T-cell (primary cell): Measurements from ENCODE around the gene GDF11. TPM values are rescaled to one million over a fixed set of nuclear protein-coding genes. Genes with fewer than 3 reads are reported as not detected.
A peak's percentile ranks its signal among the peaks of the same experiment; 100 is the strongest.

Source experiments
- ATAC-seq, 4 experiments: fragments of 200-7000 bp in 3 of 4; fragments of 150-1000 bp in 1 of 4; cut with Tn5 transposase; replicated peaks in 1 of 4; 1 replicate in 3 of 4; 2 replicates in 1 of 4; pipeline ENCODE4 v1.10.0; 2021; ENCODE audit warnings: moderate library complexity in 3 of 4, mild to moderate bottlenecking in 2 of 4, moderate number of reproducible peaks in 1 of 4
- CTCF ChIA-PET, 2 donors: fragments of 300-600 bp; sonication (Branson Sonifier 250); formaldehyde crosslinking; loops; one replicate each; lab custom pipeline; 2022; ENCODE audit warnings: antibody characterized with exemption in 2 of 2; lab: Charles Lee
- POLR2A ChIA-PET, 2 donors: fragments of 300-600 bp; sonication (Branson Sonifier 250); formaldehyde crosslinking; loops; one replicate each; lab custom pipeline; 2022; ENCODE audit warnings: antibody characterized with exemption in 2 of 2; lab: Charles Lee
- DNase-seq, 35 experiments: peaks; one replicate each; pipeline versions ENCODE4 v3.0.0 to v3.0.0-alpha.2; 2013 to 2023
- H3K27ac ChIP-seq: one replicate; pipeline ENCODE4 v1.5.1; 2013; ENCODE audit warnings: low read length
- H3K27me3 ChIP-seq, 2 experiments: replicated peaks in 1 of 2; 1 replicate in 1 of 2; 2 replicates in 1 of 2; pipeline versions ENCODE4 v1.6.1 to v1.7.0; 2013; ENCODE audit warnings: low read length in 1 of 2, mixed read lengths in 1 of 2; ENCODE audit not compliant: control insufficient read depth in 2 of 2, insufficient read depth in 2 of 2; ENCODE audit errors: extremely low read depth in 1 of 2
- H3K36me3 ChIP-seq, 2 donors: 1 replicate in 1 of 2; 2 replicates in 1 of 2; pipeline versions ENCODE4 v1.6.1 to v1.7.0; 2013; ENCODE audit warnings: low read length in 1 of 2; ENCODE audit not compliant: control insufficient read depth in 2 of 2, insufficient read depth in 1 of 2; ENCODE audit errors: extremely low read depth in 1 of 2
- H3K4me1 ChIP-seq, 2 experiments: 1 replicate in 1 of 2; 2 replicates in 1 of 2; pipeline versions ENCODE4 v1.6.1 to v1.7.0; 2013; ENCODE audit warnings: low read length in 2 of 2, mixed read lengths in 1 of 2; ENCODE audit not compliant: insufficient read depth in 2 of 2, control insufficient read depth in 1 of 2; ENCODE audit errors: extremely low read depth in 1 of 2
- H3K4me3 ChIP-seq, 2 donors: 1 replicate in 1 of 2; 2 replicates in 1 of 2; pipeline versions ENCODE4 v1.5.1 to v1.7.0; 2013; ENCODE audit warnings: mild to moderate bottlenecking in 2 of 2, low read length in 1 of 2, moderate library complexity in 1 of 2; ENCODE audit not compliant: control insufficient read depth in 1 of 2; ENCODE audit errors: extremely low read depth in 1 of 2
- H3K9me3 ChIP-seq: 2 replicates; pipeline ENCODE4 v1.7.0; 2013
- H3K27ac Mint-ChIP-seq, 2 donors: one replicate each; pipeline ENCODE4 v1.8.0; 2020 to 2021; ENCODE audit warnings: mild to moderate bottlenecking in 2 of 2, mixed read lengths in 2 of 2
- H3K27me3 Mint-ChIP-seq, 2 donors: one replicate each; pipeline ENCODE4 v1.8.0; 2021 to 2022; ENCODE audit warnings: mixed read lengths in 2 of 2
- H3K36me3 Mint-ChIP-seq: one replicate; pipeline ENCODE4 v1.8.0; 2021; ENCODE audit warnings: mixed read lengths
- H3K4me1 Mint-ChIP-seq, 3 donors: one replicate each; pipeline ENCODE4 v1.8.0; 2020 to 2022; ENCODE audit warnings: mixed read lengths in 3 of 3, mild to moderate bottlenecking in 1 of 3
- H3K4me3 Mint-ChIP-seq, 3 donors: one replicate each; pipeline ENCODE4 v1.8.0; 2020 to 2022; ENCODE audit warnings: mild to moderate bottlenecking in 3 of 3, mixed read lengths in 3 of 3, moderate library complexity in 3 of 3
- H3K9me3 Mint-ChIP-seq, 3 donors: one replicate each; pipeline ENCODE4 v1.8.0; 2020 to 2022; ENCODE audit warnings: mixed read lengths in 3 of 3
- WGBS: methylation state at CpG from one replicate; pipeline ENCODE4 v1.1.5; 2013; ENCODE audit warnings: missing lambda C conversion rate; ENCODE audit not compliant: insufficient coverage; 5-methylcytosine and 5-hydroxymethylcytosine counted together
- total RNA-seq, 35 experiments: library from RNA in 6 of 35; stranded (reverse) in 6 of 35; fragments of 120-200 nt in 1 of 35; gene quantifications; one replicate each; pipeline versions ENCODE4 v1.2.1 to v1.2.4 and lab custom pipeline; 2013 to 2026

GDF11 gene
- total RNA-seq, 5 donors from 2014 or later (not counting 1 experiment from before 2014, with no cell fraction given), result 7.5 to 12.9 (median 11.5) TPM

DNA sequence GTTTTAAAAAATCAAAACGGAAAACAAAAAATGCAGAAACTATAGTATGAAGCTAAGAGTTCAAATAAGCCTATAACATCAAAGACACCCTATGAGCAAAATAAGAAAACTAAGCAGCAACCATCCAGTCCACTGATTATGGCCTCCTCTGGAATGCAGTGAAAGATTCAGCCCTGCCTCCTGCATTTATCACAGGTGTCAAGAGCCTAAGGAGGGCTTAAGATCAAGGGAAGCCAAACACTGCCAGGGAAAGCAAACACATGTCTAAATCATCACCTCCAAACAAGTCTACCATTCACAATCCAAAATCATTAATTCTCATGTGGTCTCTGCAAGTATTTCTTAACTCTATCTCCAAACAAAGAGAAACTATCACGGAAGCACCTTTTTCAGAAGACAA lies 46.2 kb downstream of the GDF11 start:
- no peaks in the 10 kb centered on the region for H3K4me1 ChIP-seq
- Mint-ChIP-seq H3K27me3 (no peaks in the 10 kb centered on the region), H3K27ac (no peak overlapping the region), H3K4me1 (peaks cover 0 to 2% (median 0%) of the 10 kb centered on the region in 3 donors), H3K9me3 (no peaks in the 10 kb centered on the region), H3K4me3 (no peak overlapping the region), H3K36me3 (peaks cover 43% of the 10 kb centered on the region)
- no CpG with 5 or more reads among the region's 2 CpGs for WGBS
- CTCF ChIA-PET, result interaction anchor here in 1 of 2 donors (0.6 to 0.7 kb wide), 2 partner anchors 15 to 124 kb away, joined by 3 to 4 read pairs; no protein-coding TSS in a partner anchor
- ATAC-seq, result no peak
- H3K4me3 ChIP-seq, result no peak overlapping the region
- H3K36me3 ChIP-seq, result peaks cover 3 to 81% of the 10 kb centered on the region in 2 donors
- POLR2A ChIA-PET, result no interaction called here
- no peaks in the 10 kb centered on the region for H3K9me3 ChIP-seq
- no peaks in the 10 kb centered on the region for H3K27me3 ChIP-seq
- H3K27ac ChIP-seq, result no peak overlapping the region
- no peak for DNase-seq

GRCh38 chr12:55789893-55790292 lies 47.0 kb downstream of the GDF11 start:
- ChIA-PET POLR2A (no interaction called here), CTCF (interaction anchor here in 1 of 2 donors (0.5 to 0.7 kb wide), 2 partner anchors 16 to 133 kb away, joined by 4 to 6 read pairs; no protein-coding TSS in a partner anchor)
- 100% methylated on average over 1 of the region's 4 CpGs for WGBS
- ATAC-seq (no peak), DNase-seq (no peak)
- Histone ChIP-seq H3K4me3 (no peak overlapping the region), H3K27me3 (no peaks in the 10 kb centered on the region), H3K9me3 (no peaks in the 10 kb centered on the region), H3K4me1 (no peaks in the 10 kb centered on the region), H3K36me3 (peaks cover 3 to 81% of the 10 kb centered on the region in 2 donors), H3K27ac (no peak overlapping the region)
- Mint-ChIP-seq H3K9me3 (no peaks in the 10 kb centered on the region), H3K4me1 (peaks cover 0 to 2% (median 0%) of the 10 kb centered on the region in 3 donors), H3K36me3 (peaks cover 44% of the 10 kb centered on the region), H3K4me3 (no peak overlapping the region), H3K27me3 (no peaks in the 10 kb centered on the region), H3K27ac (no peak overlapping the region)

GRCh38 chr12:55795950-55796349 lies 53.0 kb downstream of the GDF11 start:
- ChIA-PET POLR2A (interaction anchor here (0.5 to 0.7 kb wide), 2 partner anchors 8 to 34 kb away, joined by 3 to 6 read pairs; no protein-coding TSS in a partner anchor), CTCF (interaction anchor here (0.8 to 1.0 kb wide), 2 partner anchors 8 to 57 kb away, joined by 3 read pairs; no protein-coding TSS in a partner anchor)
- ATAC-seq (no peak), DNase-seq (no peak)
- peak overlapping the region in 1 of 2 donors; percentile 16 for H3K27ac Mint-ChIP-seq
- Histone ChIP-seq H3K9me3 (no peaks in the 10 kb centered on the region), H3K36me3 (peaks cover 7 to 77% of the 10 kb centered on the region in 2 donors), H3K27me3 (no peaks in the 10 kb centered on the region), H3K4me3 (no peak overlapping the region), H3K27ac (no peak overlapping the region), H3K4me1 (no peaks in the 10 kb centered on the region)
- peaks cover under 1 to 5% (median 3%) of the 10 kb centered on the region in 3 donors for H3K4me1 Mint-ChIP-seq
- no peak overlapping the region for H3K4me3 Mint-ChIP-seq
- no peaks in the 10 kb centered on the region for H3K9me3 Mint-ChIP-seq
- peaks cover 33% of the 10 kb centered on the region for H3K36me3 Mint-ChIP-seq
- no peaks in the 10 kb centered on the region for H3K27me3 Mint-ChIP-seq

GRCh38 chr12:55797068-55797467 lies 54.1 kb downstream of the GDF11 start:
- H3K4me1 Mint-ChIP-seq, result peaks cover 0 to 5% (median 3%) of the 10 kb centered on the region in 3 donors
- POLR2A ChIA-PET, result no interaction called here
- peak in 1 of 35 experiments; percentile 47 for DNase-seq
- no peaks in the 10 kb centered on the region for H3K9me3 Mint-ChIP-seq
- H3K4me3 Mint-ChIP-seq, result no peak overlapping the region
- H3K27ac Mint-ChIP-seq, result no peak overlapping the region
- no peaks in the 10 kb centered on the region for H3K27me3 Mint-ChIP-seq
- H3K4me3 ChIP-seq, result no peak overlapping the region
- no peaks in the 10 kb centered on the region for H3K27me3 ChIP-seq
- CTCF ChIA-PET, result interaction anchor here (1.0 to 1.5 kb wide), 3 partner anchors 57 to 58 kb away, joined by 3 to 5 read pairs (median 4); no protein-coding TSS in a partner anchor
- ATAC-seq, result no peak
- H3K9me3 ChIP-seq, result no peaks in the 10 kb centered on the region
- H3K27ac ChIP-seq, result no peak overlapping the region
- H3K36me3 ChIP-seq, result peaks cover 7 to 83% of the 10 kb centered on the region in 2 donors
- peaks cover 35% of the 10 kb centered on the region for H3K36me3 Mint-ChIP-seq
- no peaks in the 10 kb centered on the region for H3K4me1 ChIP-seq
- 80% methylated on average over 1 of the region's 5 CpGs for WGBS

- no peak overlapping the region for H3K27ac ChIP-seq
- H3K4me1 Mint-ChIP-seq, result peaks cover 0 to 5% (median 3%) of the 10 kb centered on the region in 3 donors
- peaks cover 7 to 78% of the 10 kb centered on the region in 2 donors for H3K36me3 ChIP-seq
- no peak overlapping the region for H3K4me3 Mint-ChIP-seq
- H3K27me3 ChIP-seq, result no peaks in the 10 kb centered on the region
- ATAC-seq (no peak), DNase-seq (no peak)
- H3K27me3 Mint-ChIP-seq, result no peaks in the 10 kb centered on the region
- ChIA-PET CTCF (interaction anchor here (1.4 to 1.6 kb wide), 4 partner anchors 57 to 60 kb away, joined by 3 to 5 read pairs (median 4); no protein-coding TSS in a partner anchor), POLR2A (no interaction called here)
- 84% methylated on average over 4 of the region's 4 CpGs for WGBS
- H3K4me1 ChIP-seq, result no peaks in the 10 kb centered on the region
- H3K4me3 ChIP-seq, result no peak overlapping the region
- H3K36me3 Mint-ChIP-seq, result peaks cover 35% of the 10 kb centered on the region
- peak overlapping the region in 1 of 2 donors; percentile 5 for H3K27ac Mint-ChIP-seq
- no peaks in the 10 kb centered on the region for H3K9me3 Mint-ChIP-seq
- no peaks in the 10 kb centered on the region for H3K9me3 ChIP-seq
These were observed 54.6 kb downstream of the GDF11 start for GRCh38 chr12:55797550-55797949.

Other genes with a start within 250 kb of the GDF11 start
- gene OR6C4, start 193.5 kb upstream of the GDF11 start, total RNA-seq, result not detected
- gene OR2AP1, start 170.7 kb upstream of the GDF11 start, total RNA-seq, result under 1 TPM in 1 of 5 donors, not detected in 4; 0.55 TPM
- not detected for gene OR10P1, start 106.2 kb upstream of the GDF11 start, total RNA-seq
- gene ITGA7, start 35.2 kb upstream of the GDF11 start, total RNA-seq, result 1 to 10 TPM; 2.6 to 4.6 (median 3.1) TPM
- 10 to 100 TPM; 49.4 to 76.6 (median 72.7) TPM for gene BLOC1S1, start 27.1 kb upstream of the GDF11 start, total RNA-seq
- gene RDH5, start 22.7 kb upstream of the GDF11 start, total RNA-seq, result 10 to 100 TPM; 13.0 to 29.1 (median 22.4) TPM
- 10 to 100 TPM; 41.3 to 88.2 (median 73.5) TPM for gene CD63, start 14.1 kb upstream of the GDF11 start, total RNA-seq
- gene SARNP, start 74.6 kb downstream of the GDF11 start, total RNA-seq, result 10 to 100 TPM; 36.9 to 50.3 (median 46.8) TPM
- gene ORMDL2, start 74.9 kb downstream of the GDF11 start, total RNA-seq, result 10 to 100 TPM; 19.0 to 46.8 (median 41.6) TPM
- gene DNAJC14, start 86.5 kb downstream of the GDF11 start, total RNA-seq, result 10 to 100 TPM; 21.5 to 34.5 (median 30.7) TPM
- not detected for gene MMP19, start 99.8 kb downstream of the GDF11 start, total RNA-seq
- gene PYM1, start 184.8 kb downstream of the GDF11 start, total RNA-seq, result 10 to 100 TPM; 21.7 to 40.9 (median 30.7) TPM
- 1,000 to 10,000 TPM in 4 of 5 donors, 100 to 1,000 TPM in 1; 896 to 1,314 (median 1,231) TPM for gene DGKA, start 188.0 kb downstream of the GDF11 start, total RNA-seq
- gene PMEL, start 222.9 kb downstream of the GDF11 start, total RNA-seq, result under 1 TPM in 1 of 5 donors, not detected in 4; 0.20 TPM
- 10 to 100 TPM; 17.8 to 32.3 (median 23.3) TPM for gene CDK2, start 223.7 kb downstream of the GDF11 start, total RNA-seq
- 10 to 100 TPM; 58.6 to 99.8 (median 85.7) TPM for gene RAB5B, start 231.0 kb downstream of the GDF11 start, total RNA-seq